Astrocyte (in vitro differentiated cells and primary cell): ENCODE data around the gene NDUFS2.

Experiments
- EZH2 ChIP-seq: IDR thresholded peaks from 2 replicates; pipeline ENCODE4 v1.6.1; 2012; ENCODE audit warnings: mild to moderate bottlenecking, low read length, inconsistent platforms; ENCODE audit not compliant: insufficient read depth
- TF ChIP-seq, protein P1 (sequence below): IDR thresholded peaks from 2 replicates; pipeline ENCODE4 v1.5.1; 2011; ENCODE audit warnings: low read depth, mild to moderate bottlenecking, inconsistent platforms, low read length, moderate library complexity; ENCODE audit not compliant: insufficient read depth

DNA sequence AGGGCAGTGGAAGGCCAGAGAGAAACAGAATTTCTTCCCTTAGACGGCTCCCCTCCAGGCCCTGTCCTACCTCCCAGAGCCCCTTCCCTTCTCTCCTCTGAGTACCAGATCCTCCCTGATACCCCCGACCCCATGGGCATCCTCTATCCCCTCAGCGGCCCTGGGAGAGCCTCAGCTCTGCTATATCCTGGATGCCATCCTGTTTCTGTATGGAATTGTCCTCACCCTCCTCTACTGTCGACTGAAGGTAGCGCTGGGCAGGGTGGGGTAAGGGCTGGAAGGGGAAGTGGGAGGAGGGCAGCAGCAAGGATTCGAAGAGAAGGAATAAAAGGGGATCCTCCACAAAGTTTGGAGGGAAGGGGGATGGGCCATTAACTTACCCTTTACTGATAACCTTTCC lies 15.7 kb downstream of the NDUFS2 start:
- TF ChIP-seq, protein P1, sequence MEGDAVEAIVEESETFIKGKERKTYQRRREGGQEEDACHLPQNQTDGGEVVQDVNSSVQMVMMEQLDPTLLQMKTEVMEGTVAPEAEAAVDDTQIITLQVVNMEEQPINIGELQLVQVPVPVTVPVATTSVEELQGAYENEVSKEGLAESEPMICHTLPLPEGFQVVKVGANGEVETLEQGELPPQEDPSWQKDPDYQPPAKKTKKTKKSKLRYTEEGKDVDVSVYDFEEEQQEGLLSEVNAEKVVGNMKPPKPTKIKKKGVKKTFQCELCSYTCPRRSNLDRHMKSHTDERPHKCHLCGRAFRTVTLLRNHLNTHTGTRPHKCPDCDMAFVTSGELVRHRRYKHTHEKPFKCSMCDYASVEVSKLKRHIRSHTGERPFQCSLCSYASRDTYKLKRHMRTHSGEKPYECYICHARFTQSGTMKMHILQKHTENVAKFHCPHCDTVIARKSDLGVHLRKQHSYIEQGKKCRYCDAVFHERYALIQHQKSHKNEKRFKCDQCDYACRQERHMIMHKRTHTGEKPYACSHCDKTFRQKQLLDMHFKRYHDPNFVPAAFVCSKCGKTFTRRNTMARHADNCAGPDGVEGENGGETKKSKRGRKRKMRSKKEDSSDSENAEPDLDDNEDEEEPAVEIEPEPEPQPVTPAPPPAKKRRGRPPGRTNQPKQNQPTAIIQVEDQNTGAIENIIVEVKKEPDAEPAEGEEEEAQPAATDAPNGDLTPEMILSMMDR, result no peak
- no peak for TF ChIP-seq EZH2
